ENCODE data around the gene FERMT3.

Gene FERMT3

DNA sequence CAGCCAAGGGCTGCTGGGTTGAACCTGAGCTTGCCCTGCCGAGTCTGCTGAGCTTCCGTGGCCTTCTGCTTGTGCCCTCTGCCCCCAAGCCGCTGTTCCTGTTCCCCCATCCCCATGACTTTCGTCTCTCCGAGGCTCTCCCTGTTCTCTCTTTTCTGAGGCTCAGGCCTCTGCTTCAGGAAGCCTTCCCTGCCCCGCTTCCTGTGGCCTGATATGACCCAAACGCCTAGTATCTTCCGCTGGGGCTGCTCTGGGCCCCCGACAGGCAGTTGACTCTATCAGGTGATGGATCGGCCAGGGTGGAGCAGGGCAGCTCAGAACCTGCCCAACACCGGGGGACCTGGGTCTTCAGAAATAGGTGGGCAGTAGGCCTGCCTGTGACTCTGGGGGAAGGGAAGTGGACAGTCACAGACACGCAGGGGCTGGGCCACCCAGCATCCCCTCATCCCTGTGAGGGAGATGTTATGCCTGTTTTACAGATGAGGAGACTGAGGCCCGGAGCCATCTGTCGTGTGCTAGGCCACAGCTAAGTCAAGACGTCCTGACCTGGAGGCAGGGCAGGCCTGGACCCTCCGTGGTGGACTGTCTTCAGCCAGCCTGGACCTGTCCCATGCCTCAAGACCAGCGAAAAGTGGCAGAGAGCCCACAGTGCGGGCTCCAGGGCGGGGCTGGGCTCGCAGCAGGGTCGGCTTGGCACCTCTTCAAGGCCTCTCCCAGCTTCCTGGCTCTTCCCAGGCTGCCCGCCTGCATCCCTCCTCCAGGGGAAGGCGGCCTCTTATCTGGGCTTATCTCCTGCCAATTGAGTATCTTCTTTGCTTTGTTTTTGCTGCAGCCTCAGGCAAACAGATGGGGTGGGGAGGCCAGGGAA is 61.7 kb downstream of the FERMT3 start:
- Histone ChIP-seq H3K9me3 (ENCODE audit: insufficient read depth, low read length) (no peaks in the 10 kb centered on the region), H3K4me3 (ENCODE audit: insufficient read length, low read depth) (peak overlapping the region; percentile 95), H3K27me3 (ENCODE audit: insufficient read depth, insufficient read length) (no peaks in the 10 kb centered on the region), H3K36me3 (ENCODE audit: insufficient read depth, insufficient read length, low read length) (peaks cover 55% of the 10 kb centered on the region), H3K9ac (ENCODE audit: insufficient read length, low read depth) (peak overlapping the region; percentile 90), H3K4me1 (ENCODE audit: insufficient read depth, insufficient read length) (peaks cover 23% of the 10 kb centered on the region)
- no peak for DNase-seq (ENCODE audit: low read depth, low spot score)
- TF ChIP-seq SUZ12 (IDR thresholded peaks at IDR 0.05; ENCODE audit: extremely low read depth, insufficient read depth, insufficient read length) (no peak), ZNF274 (IDR thresholded peaks at IDR 0.05; ENCODE audit: low read depth, low read length) (no peak), YY1 (IDR thresholded peaks at IDR 0.05; ENCODE audit: insufficient read depth, insufficient read length) (no peak)

DNA sequence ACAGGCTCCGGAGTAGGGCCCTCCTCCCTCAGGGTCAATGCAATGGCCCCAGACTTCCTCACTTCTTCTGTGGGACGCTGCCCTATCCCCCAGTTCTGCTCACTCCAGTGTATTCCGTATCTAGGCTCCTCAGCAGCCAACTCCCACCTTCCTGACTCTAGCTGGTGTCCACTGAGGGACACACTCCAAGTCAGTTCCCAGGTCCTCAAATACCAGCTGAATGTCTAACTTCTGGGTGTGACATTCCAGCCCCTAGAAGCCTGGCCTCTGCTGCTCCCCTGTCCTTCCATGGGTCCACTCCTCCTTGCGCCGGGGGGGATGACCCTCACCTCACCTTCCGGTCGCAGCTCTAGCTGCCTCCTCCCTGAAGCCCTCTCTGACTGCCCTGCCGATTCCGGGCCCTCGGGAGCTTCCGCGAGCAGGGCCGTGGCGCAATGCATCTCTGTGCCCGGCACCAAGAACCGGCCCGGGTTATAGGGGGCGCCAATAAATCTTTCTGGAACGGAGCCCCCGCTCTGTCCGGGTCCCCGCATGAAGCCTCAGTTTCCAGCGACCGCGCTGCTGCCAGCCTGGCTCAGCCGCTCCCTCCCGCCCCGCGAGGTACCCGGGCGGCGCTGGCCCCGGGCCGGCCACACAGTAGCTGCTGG is 62.5 kb downstream of the FERMT3 start:
- Histone ChIP-seq H3K4me3 (ENCODE audit: insufficient read length, low read depth) (peak overlapping the region; percentile 95), H3K4me1 (ENCODE audit: insufficient read depth, insufficient read length) (peaks cover 17% of the 10 kb centered on the region), H3K36me3 (ENCODE audit: insufficient read depth, insufficient read length, low read length) (peaks cover 50% of the 10 kb centered on the region), H3K27me3 (ENCODE audit: insufficient read depth, insufficient read length) (no peaks in the 10 kb centered on the region), H3K9me3 (ENCODE audit: insufficient read depth, low read length) (no peaks in the 10 kb centered on the region), H3K9ac (ENCODE audit: insufficient read length, low read depth) (peak overlapping the region; percentile 90)
- DNase-seq (ENCODE audit: low read depth, low spot score): no peak
- TF ChIP-seq ZNF274 (IDR thresholded peaks at IDR 0.05; ENCODE audit: low read depth, low read length) (no peak), YY1 (IDR thresholded peaks at IDR 0.05; ENCODE audit: insufficient read depth, insufficient read length) (no peak)

DNA sequence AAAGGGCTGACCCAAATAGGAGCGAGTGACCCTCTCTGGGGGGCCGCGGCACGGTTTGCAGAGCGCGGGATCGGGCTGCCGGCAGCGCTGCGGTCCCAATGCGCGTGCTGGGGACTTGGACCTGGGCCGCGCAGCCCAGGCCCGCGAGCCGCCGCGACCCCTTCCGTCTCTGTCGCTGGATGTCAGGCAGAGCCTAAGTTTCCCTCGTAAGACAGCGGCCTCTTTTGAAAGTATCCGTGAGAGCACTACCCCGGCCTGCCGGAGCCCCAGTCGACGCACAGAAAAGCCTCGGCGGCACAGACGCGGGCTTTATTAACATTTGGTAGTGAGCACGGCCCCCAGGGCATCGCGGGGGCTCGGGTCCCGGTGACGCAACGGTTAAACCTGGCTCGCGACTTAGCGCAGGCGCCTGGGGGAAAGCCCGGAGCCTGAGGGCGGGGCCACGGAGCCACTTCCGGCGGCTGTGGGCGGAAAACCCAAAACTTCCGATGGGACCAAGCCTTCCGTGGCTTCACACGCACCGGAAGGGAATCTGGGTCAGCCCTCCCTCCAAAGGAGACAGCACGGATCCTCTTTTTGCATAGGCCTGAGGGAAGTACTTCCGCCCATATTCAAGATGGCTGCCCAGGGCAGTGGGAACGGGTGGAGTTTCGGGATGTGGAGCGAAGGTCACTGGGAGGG is 63.2 kb downstream of the FERMT3 start:
- Histone ChIP-seq H3K9me3 (ENCODE audit: insufficient read depth, low read length) (no peaks in the 10 kb centered on the region), H3K27me3 (ENCODE audit: insufficient read depth, insufficient read length) (no peaks in the 10 kb centered on the region), H3K36me3 (ENCODE audit: insufficient read depth, insufficient read length, low read length) (peaks cover 43% of the 10 kb centered on the region), H3K4me3 (ENCODE audit: insufficient read length, low read depth) (peak overlapping the region; percentile 95), H3K9ac (ENCODE audit: insufficient read length, low read depth) (peak overlapping the region; percentile 90), H3K4me1 (ENCODE audit: insufficient read depth, insufficient read length) (peaks cover 14% of the 10 kb centered on the region)
- DNase-seq (ENCODE audit: low read depth, low spot score): peak; percentile 99
- no peak for TF ChIP-seq SUZ12 (IDR thresholded peaks at IDR 0.05; ENCODE audit: extremely low read depth, insufficient read depth, insufficient read length)
- no peak for TF ChIP-seq ZNF274 (IDR thresholded peaks at IDR 0.05; ENCODE audit: low read depth, low read length)
- TF ChIP-seq YY1 (IDR thresholded peaks at IDR 0.05; ENCODE audit: insufficient read depth, insufficient read length): peak; percentile 99
